Measurements from ENCODE around the gene TPCN1.

- TF ChIP-seq CTCF (IDR thresholded peaks at IDR 0.05) (no peak), POLR2A (IDR thresholded peaks at IDR 0.05) (no peak)
These were observed 46.4 kb downstream of the TPCN1 start for GRCh38 chr12:113267621-113268020.
